Left lobe of liver (tissue), 2 donors: Measurements from ENCODE around the gene DNM1. TPM values are rescaled to one million over a fixed set of nuclear protein-coding genes. Genes with fewer than 3 reads are reported as not detected.
A peak's percentile ranks its signal among the peaks of the same experiment; 100 is the strongest.
"Not testable (repeated sequence)": the region's sequence is repeated elsewhere in the genome, so short reads cannot be mapped to it uniquely, and the experiment has no call there.

Source experiments
- ATAC-seq: fragments of 200-7000 bp; cut with Tn5 transposase; one replicate; pipeline ENCODE4 v1.9.1; 2020; ENCODE audit warnings: mild to moderate bottlenecking, moderate library complexity
- DNase-seq: peaks from one replicate; pipeline ENCODE4 v3.0.0-alpha.2; 2020; ENCODE audit warnings: low spot score
- total RNA-seq: library from RNA; stranded (reverse); gene quantifications from one replicate; pipeline ENCODE4 v1.2.1, GENCODE V29; 2021
- donor health status: DM: no; HTN: no; CAD: no; lungs with moderate emphysema.
- donor health status: DM: no; HTN: yes; CAD: no.

DNM1 gene
- total RNA-seq, 1 donor from 2014 or later, result 3.7 TPM

DNA sequence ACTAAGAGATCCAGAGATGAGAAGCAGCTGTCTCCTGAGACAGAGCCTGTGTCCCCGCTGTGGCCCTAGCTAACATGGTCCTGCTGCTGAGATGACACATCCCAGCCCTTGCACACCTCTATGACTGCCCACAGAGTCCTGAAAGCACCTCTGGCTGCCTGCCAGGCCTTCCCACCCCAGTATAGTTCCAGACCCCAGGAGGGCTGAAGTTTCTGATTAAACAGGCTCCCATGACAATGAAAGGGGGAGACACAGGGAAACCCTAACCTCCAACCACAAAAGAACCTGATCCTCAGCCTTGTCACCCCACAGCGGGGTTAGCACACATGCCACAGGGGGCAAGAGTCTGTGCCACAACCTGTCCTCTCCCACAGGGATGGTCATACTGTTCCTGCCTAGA, 27.5 kb upstream of the DNM1 start:
- ATAC-seq (no peak), DNase-seq (no peak)

GRCh38 chr9:128178806-128179431, 24.3 kb upstream of the DNM1 start:
- no peak for DNase-seq

GRCh38 chr9:128180001-128180400, 23.2 kb upstream of the DNM1 start:
- no peak for DNase-seq
- no peak for ATAC-seq

More at GRCh38 chr9:128178806-128179431, 24.3 kb upstream of the DNM1 start:
- ATAC-seq, result no peak

DNA sequence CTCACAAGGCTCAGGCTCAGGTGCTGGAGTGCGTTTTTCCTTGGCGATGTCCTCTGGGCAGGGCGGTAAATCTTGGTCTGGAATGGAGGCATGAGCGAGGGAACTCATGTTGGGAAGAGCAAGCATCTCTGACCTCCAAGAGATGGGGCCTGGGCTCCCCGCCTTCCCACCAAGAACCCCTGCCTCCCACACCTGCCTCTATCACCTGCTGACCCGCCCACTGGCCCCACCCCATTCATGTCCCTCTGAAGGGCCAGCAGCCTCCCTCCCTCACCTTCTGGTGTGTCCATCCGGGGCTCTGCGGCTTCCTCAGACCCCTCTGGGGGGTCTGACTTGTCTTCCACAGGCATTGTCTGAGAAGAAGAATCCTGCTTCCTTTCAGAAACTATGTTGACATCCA, 22.7 kb upstream of the DNM1 start:
- DNase-seq (no peak), ATAC-seq (no peak)

- DNase-seq, result not testable (repeated sequence)
Measured at GRCh38 chr9:128181480-128181879, 21.7 kb upstream of the DNM1 start.

GRCh38 chr9:128182893-128183588, 20.1 kb upstream of the DNM1 start:
- no peak for DNase-seq

More at GRCh38 chr9:128181480-128181879, 21.7 kb upstream of the DNM1 start:
- not testable (repeated sequence) for ATAC-seq

GRCh38 chr9:128185979-128186965, 16.9 kb upstream of the DNM1 start:
- no peak for DNase-seq
- ATAC-seq, result no peak

More at GRCh38 chr9:128182893-128183588, 20.1 kb upstream of the DNM1 start:
- no peak for ATAC-seq

DNA sequence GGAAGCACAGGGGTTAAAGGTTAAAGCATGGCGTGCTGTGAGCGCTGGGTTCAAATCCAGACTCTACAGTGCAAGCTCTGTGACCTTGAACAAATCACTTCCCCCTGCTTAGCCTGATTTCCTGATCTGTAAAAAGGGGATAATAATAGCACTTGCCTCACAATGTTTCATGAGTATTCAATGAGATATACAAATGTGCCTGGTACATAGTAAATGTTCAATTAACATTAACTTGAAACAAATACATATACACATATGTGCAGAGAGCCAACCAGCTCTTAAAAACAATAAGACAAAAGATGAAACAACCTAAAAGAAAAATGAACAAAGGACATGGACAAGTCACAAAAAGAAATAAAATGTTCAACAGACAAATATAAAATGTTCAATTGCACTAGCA, 15.8 kb upstream of the DNM1 start:
- DNase-seq (no peak), ATAC-seq (no peak)

- ATAC-seq (no peak), DNase-seq (no peak)
Measured at GRCh38 chr9:128188209-128188608, 15.0 kb upstream of the DNM1 start.

DNA sequence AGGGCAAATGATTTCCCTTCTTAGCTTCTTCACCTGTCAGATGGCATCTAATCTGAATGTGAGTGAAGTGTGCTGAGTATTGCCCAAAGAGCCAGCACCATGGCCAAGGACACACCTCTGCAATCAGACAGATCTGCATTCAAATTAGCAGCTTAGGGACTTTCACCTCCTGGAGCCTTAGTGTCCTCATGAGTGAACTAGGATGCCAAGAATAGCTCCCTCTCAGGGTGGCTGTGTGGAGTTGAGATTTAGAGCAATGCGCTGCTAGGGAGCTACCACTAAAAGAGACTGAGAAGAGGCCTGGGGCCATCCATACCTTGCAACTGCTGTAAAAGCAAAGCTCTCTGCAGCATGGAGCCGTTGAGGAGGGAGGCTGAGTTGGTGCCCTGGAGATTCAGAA, 13.2 kb upstream of the DNM1 start:
- DNase-seq (no peak), ATAC-seq (peak; percentile 8)

DNA sequence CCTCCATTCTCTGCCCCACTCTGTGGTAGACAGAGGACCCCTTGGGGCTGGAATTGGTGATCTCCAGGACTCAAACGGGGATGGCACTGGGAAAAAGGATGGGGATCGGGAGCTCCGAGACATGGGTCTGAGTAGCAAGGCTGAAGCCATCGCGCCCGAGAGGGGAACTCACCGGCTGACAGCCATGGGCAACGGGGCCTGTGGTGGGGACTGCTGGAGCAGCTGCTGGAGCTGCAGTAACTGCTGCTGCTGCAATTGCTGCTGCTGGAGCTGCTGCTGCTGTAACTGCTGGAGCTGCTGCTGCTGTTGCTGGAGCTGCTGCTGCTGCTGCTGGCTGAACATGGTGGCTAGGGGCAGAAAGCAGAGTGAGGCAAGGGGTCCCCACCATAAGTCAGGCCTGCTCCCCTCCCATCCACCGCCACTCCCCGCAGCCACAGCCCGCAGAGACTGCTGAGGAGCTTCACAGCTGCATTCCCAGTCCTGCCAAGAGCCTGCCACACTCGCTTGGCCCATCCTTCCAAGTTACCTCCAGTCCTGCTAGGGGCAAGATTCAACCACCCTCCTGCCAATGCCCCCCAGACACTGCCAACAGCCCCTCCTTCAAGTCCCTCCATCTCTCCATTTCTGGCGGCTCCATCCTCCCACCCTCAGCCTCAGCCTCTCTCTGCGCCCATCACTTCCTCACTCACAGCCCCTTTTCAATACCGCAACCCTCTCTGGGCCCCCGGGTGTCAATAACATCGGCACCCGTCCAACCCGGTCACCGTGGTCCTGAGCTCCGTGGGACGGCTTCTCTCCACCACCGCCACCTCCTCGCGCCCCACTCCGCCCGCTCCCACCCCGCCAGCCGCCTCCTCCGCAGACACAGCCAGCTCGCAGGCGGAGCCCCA, 12.4 kb upstream of the DNM1 start:
- ATAC-seq, result peak; percentile 5
- DNase-seq, result peak; percentile 66

- ATAC-seq (peak; percentile 91), DNase-seq (peak; percentile 77)
Measured at GRCh38 chr9:128191406-128192046, 11.7 kb upstream of the DNM1 start, which contains the start of gene CIZ1. Gene CIZ1, minus strand, starts transcription at chr9:128191572. Its CDS starts 715 bp downstream, at chr9:128190857.

GRCh38 chr9:128192601-128193371, 10.4 kb upstream of the DNM1 start:
- ATAC-seq (peak; percentile 80), DNase-seq (peak; percentile 82)

DNA sequence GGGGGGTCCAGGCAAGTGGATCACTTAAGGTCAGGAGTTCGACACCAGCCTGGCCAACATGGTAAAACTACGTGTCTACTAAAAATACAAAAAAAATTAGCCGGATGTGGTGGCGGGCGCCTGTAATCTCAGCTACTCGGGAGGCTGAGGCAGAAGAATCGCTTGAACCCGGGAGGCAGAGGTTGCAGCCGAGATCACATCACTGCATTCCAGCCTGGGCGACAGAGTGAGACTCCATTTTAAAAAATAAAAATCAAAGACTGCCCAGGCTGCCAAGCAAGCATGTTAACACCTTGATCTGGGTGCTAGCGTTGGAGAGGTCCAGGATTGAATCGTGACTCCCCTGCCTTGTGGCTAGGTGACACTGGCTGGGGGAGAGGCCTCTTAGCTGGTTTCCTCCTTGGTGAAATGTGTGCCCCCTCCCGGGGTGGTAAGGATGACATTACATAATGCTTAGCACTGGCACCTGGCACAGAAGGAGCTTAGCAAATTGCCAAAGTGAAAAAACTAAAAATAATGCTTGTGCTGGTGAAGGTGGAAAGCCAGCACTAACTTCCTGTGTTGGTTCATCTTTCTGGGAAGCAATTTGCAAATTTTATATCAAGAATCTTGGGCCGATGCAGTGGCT, 9.6 kb upstream of the DNM1 start:
- no peak for DNase-seq
- no peak for ATAC-seq

DNA sequence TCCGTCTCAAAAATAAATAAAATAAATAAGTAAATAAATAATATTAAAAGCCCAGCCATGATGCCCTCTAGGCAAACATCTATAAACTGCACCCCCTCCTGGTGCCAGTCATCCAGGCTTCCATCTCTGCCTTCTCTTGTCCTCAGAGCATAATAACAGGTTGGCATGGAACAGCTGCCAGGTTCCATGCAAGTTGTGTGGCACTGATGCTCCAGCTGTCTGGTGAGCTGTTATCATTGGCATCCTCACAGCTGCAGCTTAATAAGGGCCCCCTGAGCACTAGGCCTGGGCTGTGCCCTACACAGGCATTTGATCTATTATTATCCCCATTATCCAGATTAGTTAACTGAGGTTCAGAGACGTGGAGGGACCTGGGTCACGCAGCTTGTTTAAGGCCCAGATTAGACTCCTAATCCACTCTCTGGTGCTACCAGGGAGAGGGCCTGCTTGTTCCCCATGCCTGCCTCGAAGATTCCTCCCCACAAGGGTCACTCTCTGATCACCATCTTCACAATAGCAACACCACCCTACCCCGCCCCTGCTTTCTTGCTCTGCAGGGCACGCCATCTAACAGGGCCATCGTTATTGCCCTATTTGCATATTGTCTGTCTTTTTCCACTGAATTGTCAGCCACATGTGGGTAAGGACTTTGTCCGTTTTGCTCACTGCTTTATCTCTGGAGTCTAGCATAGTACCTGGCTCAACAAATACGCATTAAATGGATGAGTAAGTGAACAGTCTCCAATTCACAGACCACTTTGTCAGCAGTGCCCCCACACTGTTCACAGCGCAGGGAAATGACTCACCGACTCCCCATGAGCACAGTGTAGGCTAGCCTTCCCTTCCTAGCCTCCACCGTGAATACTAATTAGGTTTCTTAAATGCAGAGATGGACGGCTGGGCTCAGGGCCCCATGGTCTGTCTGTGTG, 1.5 kb upstream of the DNM1 start:
- ATAC-seq (no peak), DNase-seq (no peak)

DNA sequence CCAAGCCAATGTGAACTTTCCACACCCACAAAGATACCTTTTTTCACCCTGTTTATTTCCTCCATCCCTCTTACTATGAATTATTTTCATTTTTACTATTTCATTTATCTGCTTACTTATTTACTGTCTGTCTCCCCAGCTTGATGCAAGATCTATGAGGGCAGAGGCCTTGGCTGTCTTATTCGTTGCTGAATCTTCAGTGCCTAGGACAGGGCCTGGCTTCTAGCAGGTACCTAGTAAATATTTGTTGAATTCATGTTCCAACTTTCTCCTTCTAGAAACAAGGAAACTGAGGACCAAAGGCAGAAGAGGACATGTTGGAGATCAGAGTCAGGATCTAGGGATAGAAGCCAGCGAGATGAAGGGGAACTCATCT, 543 bp upstream of the DNM1 start:
- DNase-seq (no peak), ATAC-seq (no peak)
